Psoas muscle (tissue), 8 donors: ENCODE measurements around the gene SNRNP35. TPM values are rescaled to one million over a fixed set of nuclear protein-coding genes. Genes with fewer than 3 reads are reported as not detected.
"Not testable (repeated sequence)": the region's sequence is repeated elsewhere in the genome, so short reads cannot be mapped to it uniquely, and the experiment has no call there.

Source experiments
- ATAC-seq, 4 donors: fragments of 200-7000 bp; cut with Tn5 transposase; one replicate each; pipeline ENCODE4 v1.9.1; 2020; ENCODE audit warnings: moderate library complexity in 3 of 4, mild to moderate bottlenecking in 2 of 4
- DNase-seq, 2 donors: peaks; one replicate each; pipeline ENCODE4 v3.0.0-alpha.2; 2020
- H3K27ac ChIP-seq: fragments of 200-600 bp; one replicate; pipeline ENCODE4 v1.8.0; 2022
- H3K27me3 ChIP-seq, 3 donors: fragments of 200-600 bp in 1 of 3; one replicate each; pipeline versions ENCODE4 v1.6.1 to v1.8.0; 2013 to 2022; ENCODE audit warnings: low read length in 2 of 3, mild to moderate bottlenecking in 2 of 3, moderate library complexity in 1 of 3; ENCODE audit not compliant: insufficient read depth in 3 of 3
- H3K36me3 ChIP-seq, 2 donors: fragments of 200-600 bp in 1 of 2; one replicate each; pipeline versions ENCODE4 v1.6.1 to v1.8.0; 2013 to 2022; ENCODE audit warnings: low read depth in 1 of 2, mild to moderate bottlenecking in 1 of 2, moderate library complexity in 1 of 2; ENCODE audit not compliant: insufficient read depth in 1 of 2
- H3K4me1 ChIP-seq: fragments of 200-600 bp; one replicate; pipeline ENCODE4 v1.8.0; 2022
- H3K4me3 ChIP-seq: fragments of 200-600 bp; one replicate; pipeline ENCODE4 v1.8.0; 2022; ENCODE audit warnings: mild to moderate bottlenecking
- H3K9me3 ChIP-seq: fragments of 200-600 bp; one replicate; pipeline ENCODE4 v1.8.0; 2022
- CTCF ChIP-seq: fragments of 200-600 bp; IDR thresholded peaks from one replicate; pipeline ENCODE4 v1.8.0; 2022; ENCODE audit warnings: antibody characterized with exemption
- WGBS, 3 donors: extraction: QIAGEN DNeasy Blood & Tissue Kit; methylation state at CpG; one replicate each; pipeline versions ENCODE4 v1.1.6 to v1.1.7; 2013; 5-methylcytosine and 5-hydroxymethylcytosine counted together
- intact Hi-C, 2 donors: fragments of 100-400 bp; cut with DNase I; formaldehyde crosslinking; loops; one replicate each; pipeline versions ENCODE4 v1.11.0 to v1.14.2; 2022
- polyA plus RNA-seq, 3 donors: library from polyadenylated mRNA; stranded (reverse); fragments of 200-250 nt; gene quantifications; one replicate each; pipeline ENCODE4 v1.2.3, GENCODE V29; 2013
- total RNA-seq, 4 donors: library from RNA; stranded (reverse); fragmentation: NEBNext Ultra II Directional in 2 of 4; extraction: Animal tissue kit (Norgen Biotek cat#: 25700) in 2 of 4; gene quantifications; one replicate each; pipeline versions ENCODE4 v1.2.1 to v1.2.4, GENCODE V29; 2021 to 2023
- donor health status: healthy with polysubstance abuse.
- donor health status: DM: no; HTN: no; CAD: no; lungs with moderate emphysema.
- donor health status: Bipolar disorder and iron deficiency.
- donor health status: healthy.
- donor health status: DM: yes; HTN: yes; CAD: no.
- donor health status: DM: no; HTN: no; CAD: no.
- donor health status: DM: no; HTN: no; CAD: no.
- donor health status: DM: yes; HTN: yes; CAD: no.

SNRNP35 gene
- total and polyA plus RNA-seq, 7 donors: 19.8 to 44.0 (median 31.7) TPM

DNA sequence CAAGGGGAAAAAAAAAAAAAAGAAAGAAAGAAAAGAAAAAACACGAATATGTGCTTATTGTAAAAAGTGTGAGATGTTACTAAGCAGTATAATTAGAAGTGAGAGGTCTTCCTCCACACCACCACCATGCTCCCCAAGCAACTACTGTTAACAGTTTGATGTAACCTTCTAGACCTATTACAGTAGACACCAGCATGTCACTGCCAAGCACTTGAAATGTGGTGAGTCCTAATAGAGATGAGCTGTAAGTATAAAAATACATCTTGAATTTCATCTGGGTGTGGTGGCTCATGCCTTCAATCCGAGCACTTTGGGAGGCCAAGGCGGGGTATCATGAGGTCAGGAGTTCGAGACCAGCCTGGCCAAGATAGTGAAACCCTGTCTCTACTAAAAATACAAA lies 8.1 kb upstream of the SNRNP35 start:
- peaks cover 5% of the 10 kb centered on the region for H3K4me1 ChIP-seq
- intact Hi-C loops: no loop called here
- no peak overlapping the region for H3K4me3 ChIP-seq
- ATAC-seq (peak in 1 of 4 donors; percentile 40), DNase-seq (no peak)
- no peak for TF ChIP-seq CTCF
- H3K27me3 ChIP-seq: no peaks in the 10 kb centered on the region
- H3K9me3 ChIP-seq: no peaks in the 10 kb centered on the region
- no peak overlapping the region for H3K27ac ChIP-seq
- WGBS, 3 donors: 75 to 83% (median 82%) methylated on average over 4 of the region's 4 CpGs
- H3K36me3 ChIP-seq: no peaks in the 10 kb centered on the region

DNA sequence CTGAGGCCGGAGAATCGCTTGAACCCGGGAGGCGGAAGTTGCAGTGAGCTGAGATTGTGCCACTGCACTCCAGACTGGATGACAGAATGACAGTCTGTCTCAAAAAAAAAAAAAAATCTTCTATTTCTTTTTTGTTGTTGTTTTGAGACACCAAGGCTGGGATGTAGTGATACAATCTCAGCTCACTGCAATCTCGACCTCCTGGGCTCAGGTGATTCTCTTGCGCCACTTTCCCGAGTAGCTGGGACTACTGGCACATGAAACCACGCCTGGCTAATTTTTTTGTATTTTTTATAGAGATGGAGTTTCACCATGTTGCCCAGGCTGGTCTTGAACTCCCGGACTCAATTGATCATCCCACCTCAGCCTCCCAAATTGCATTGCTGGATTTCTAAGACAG lies 7.3 kb upstream of the SNRNP35 start:
- no peak overlapping the region for H3K4me3 ChIP-seq
- no peaks in the 10 kb centered on the region for H3K36me3 ChIP-seq
- H3K27me3 ChIP-seq: no peaks in the 10 kb centered on the region
- WGBS, 3 donors: 89% methylated on average over 9 of the region's 9 CpGs
- H3K27ac ChIP-seq: no peak overlapping the region
- no peaks in the 10 kb centered on the region for H3K4me1 ChIP-seq
- DNase-seq (no peak), ATAC-seq (no peak)
- TF ChIP-seq CTCF: no peak
- no peaks in the 10 kb centered on the region for H3K9me3 ChIP-seq
- intact Hi-C loops: no loop called here

DNA sequence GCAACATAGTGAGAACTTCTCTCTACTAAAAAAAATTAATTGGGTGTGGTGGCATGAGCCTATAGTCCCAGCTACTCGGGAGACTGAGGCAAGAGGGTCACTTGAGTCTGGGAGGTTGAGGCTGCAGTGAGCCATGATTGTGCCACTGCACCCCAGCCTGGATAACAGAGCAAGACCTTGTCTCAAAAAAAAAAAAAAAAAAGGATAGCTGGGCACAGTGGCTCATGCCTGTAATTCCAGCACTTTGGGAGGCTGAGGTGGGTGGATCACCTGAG lies 5.7 kb upstream of the SNRNP35 start:
- WGBS, 3 donors: 31 to 90% (median 46%) methylated on average over 1 of the region's 1 CpG
- peak in 3 of 4 donors; percentile 10 to 16 (median 13) for ATAC-seq
- DNase-seq, H3K27ac ChIP-seq, intact Hi-C loops, H3K4me1 ChIP-seq, H3K9me3 ChIP-seq, H3K36me3 ChIP-seq, H3K4me3 ChIP-seq, H3K27me3 ChIP-seq: not testable (repeated sequence)

- Histone ChIP-seq H3K27me3 (no peaks in the 10 kb centered on the region), H3K9me3 (no peaks in the 10 kb centered on the region), H3K27ac (no peak overlapping the region), H3K36me3 (no peaks in the 10 kb centered on the region), H3K4me3 (no peak overlapping the region), H3K4me1 (no peaks in the 10 kb centered on the region)
- intact Hi-C loops: no loop called here
- ATAC-seq (no peak), DNase-seq (no peak)
- no peak for TF ChIP-seq CTCF
- WGBS, 3 donors: 38 to 45% (median 45%) methylated on average over 3 of the region's 3 CpGs
These were observed 4.8 kb upstream of the SNRNP35 start for GRCh38 chr12:123453165-123453564.

- 89 to 95% (median 90%) methylated on average over 11 of the region's 11 CpGs for WGBS, 3 donors
- intact Hi-C loops, H3K27me3 ChIP-seq, H3K4me3 ChIP-seq, H3K9me3 ChIP-seq, DNase-seq, ATAC-seq, H3K27ac ChIP-seq: not testable (repeated sequence)
- Histone ChIP-seq H3K36me3 (peaks cover 0 to 43% of the 10 kb centered on the region in 2 donors), H3K4me1 (peaks cover 31% of the 10 kb centered on the region)
These were observed 5.2 kb downstream of the SNRNP35 start for GRCh38 chr12:123463174-123463573.

GRCh38 chr12:123465084-123465483 lies 7.1 kb downstream of the SNRNP35 start:
- peaks cover 0 to 54% of the 10 kb centered on the region in 2 donors for H3K36me3 ChIP-seq
- TF ChIP-seq CTCF: no peak
- H3K27ac ChIP-seq: peak overlapping the region; percentile 51
- no peak for DNase-seq
- H3K4me3 ChIP-seq: no peak overlapping the region
- H3K27me3 ChIP-seq: no peaks in the 10 kb centered on the region
- intact Hi-C loops: no loop called here
- H3K4me1 ChIP-seq: peaks cover 20% of the 10 kb centered on the region
- ATAC-seq: peak; percentile 49 to 75 (median 58)
- WGBS, 3 donors: 25 to 38% (median 32%) methylated on average over 4 of the region's 4 CpGs
- H3K9me3 ChIP-seq: no peaks in the 10 kb centered on the region
